Bronchial epithelial cell (primary cell): ENCODE measurements around the gene NTPCR. TPM values are rescaled to one million over a fixed set of nuclear protein-coding genes. Genes with fewer than 3 reads are reported as not detected.
A peak's percentile ranks its signal among the peaks of the same experiment; 100 is the strongest.
"Not testable (repeated sequence)": the region's sequence is repeated elsewhere in the genome, so short reads cannot be mapped to it uniquely, and the experiment has no call there.

Experiments used
- DNase-seq: peaks from one replicate; pipeline ENCODE4 v3.0.0-alpha.2; 2010; ENCODE audit warnings: low read depth
- FAIRE-seq: peaks from 2 replicates; lab custom pipeline; 2011; peaks lifted over from hg19 to GRCh38; lab: Jason Lieb, UNC
- H3K27me3 ChIP-seq: 2 replicates; pipeline ENCODE4 v1.5.1; 2011; ENCODE audit warnings: low read length; ENCODE audit not compliant: control insufficient read depth, insufficient read depth
- H3K36me3 ChIP-seq: 2 replicates; pipeline ENCODE4 v1.5.1; 2011; ENCODE audit warnings: low read length; ENCODE audit not compliant: control insufficient read depth, insufficient read depth
- H3K4me3 ChIP-seq: 2 replicates; pipeline ENCODE4 v1.5.1; 2011; ENCODE audit warnings: mild to moderate bottlenecking, low read depth, low read length, control low read depth
- CTCF ChIP-seq: IDR thresholded peaks from 2 replicates; pipeline ENCODE4 v1.5.1; 2011; ENCODE audit warnings: mild to moderate bottlenecking, moderate library complexity, low read length, control low read depth, inconsistent platforms; ENCODE audit not compliant: insufficient read depth, severe bottlenecking
- total RNA-seq: library from RNA; depleted of rRNA; stranded (reverse); fragments of >200 nt; gene quantifications from 2 replicates; pipeline ENCODE4 v1.2.1, GENCODE V29; 2014

The NTPCR gene
- total RNA-seq, 1 donor from 2014 or later, result 13.4 TPM

DNA sequence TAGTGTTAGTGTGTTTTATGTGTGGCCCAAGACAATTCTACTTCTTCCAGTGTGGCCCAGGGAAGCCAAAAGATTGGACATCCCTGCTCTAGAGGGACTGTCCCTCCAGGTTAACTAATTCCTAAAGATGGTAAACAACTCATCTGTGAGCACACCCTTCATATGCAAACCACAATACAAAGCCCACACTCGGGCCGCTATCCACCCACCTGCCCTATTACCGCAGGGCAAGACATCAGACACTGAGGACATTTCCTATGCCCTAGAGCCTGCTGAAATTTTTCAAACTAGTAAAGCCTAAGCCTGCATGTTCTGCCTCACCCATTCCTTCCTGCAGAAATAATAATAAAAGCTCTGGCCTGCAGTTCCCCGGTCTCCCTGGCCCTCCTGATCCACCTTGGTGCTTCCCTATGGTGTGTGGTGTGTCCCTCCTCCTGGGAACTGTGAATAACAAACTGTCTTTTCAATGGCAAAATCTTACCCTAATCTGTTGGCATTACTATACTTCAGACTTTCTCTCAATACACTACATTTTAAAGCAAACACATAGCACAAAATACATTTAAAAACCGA lies 39.3 kb upstream of the NTPCR start:
- no peaks in the 10 kb centered on the region for H3K36me3 ChIP-seq
- FAIRE-seq (no peak), DNase-seq (no peak)
- TF ChIP-seq CTCF, result no peak
- no peak overlapping the region for H3K4me3 ChIP-seq
- no peaks in the 10 kb centered on the region for H3K27me3 ChIP-seq

DNA sequence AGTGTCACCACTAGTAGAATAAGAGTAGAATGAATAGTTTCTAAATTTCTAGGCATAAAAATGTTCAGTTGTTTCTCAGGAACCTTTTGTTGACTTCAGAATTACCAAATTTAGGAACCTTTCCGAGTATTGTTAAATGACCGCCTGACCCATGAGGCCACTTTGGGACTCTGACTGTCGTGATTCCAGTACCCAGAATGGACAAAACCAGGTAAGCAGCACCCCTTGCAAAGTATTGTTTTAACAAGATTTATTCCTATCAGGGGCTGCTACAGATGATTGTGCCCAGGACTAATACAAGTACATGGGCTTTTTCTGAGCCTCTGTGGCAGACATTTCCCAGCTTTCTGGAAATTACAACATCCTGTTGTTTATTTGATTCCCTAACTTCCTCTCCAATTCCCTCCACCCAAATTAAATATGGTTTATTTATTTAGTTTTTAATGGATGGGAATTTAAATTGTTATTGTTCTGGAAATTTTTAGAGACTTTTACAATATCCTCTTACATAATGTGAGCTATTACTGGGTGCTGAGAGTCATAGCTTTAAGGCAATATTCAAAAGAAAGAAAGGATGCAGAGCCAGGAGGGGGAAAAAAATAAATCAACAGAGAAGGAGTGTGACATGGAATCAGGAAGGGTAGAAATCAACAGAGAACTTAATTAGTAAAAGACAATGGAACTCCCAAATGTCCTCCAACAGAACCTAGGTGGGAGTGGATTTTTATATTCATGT lies 37.4 kb upstream of the NTPCR start:
- no peak for FAIRE-seq
- DNase-seq, result no peak
- Histone ChIP-seq H3K4me3 (no peak overlapping the region), H3K36me3 (no peaks in the 10 kb centered on the region), H3K27me3 (no peaks in the 10 kb centered on the region)
- TF ChIP-seq CTCF, result no peak

DNA sequence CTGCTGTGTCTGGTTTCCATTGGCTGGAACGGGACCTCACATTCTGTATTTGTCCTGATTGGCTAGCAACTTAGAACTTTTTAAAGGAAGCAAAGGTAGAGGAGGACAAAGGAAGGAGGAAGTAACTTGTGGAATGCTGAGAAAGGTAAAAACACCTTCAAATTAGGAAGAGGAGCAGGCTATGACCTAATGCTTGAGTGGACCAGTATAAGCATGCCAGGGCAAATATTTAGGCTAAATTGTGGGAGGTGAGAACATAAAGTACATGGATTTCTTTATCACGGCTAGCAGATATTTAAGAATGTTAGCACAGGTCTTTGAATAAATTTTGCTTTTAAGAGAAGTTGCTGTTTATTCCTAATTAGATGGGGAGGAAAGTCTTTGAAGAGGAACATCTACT lies 36.1 kb upstream of the NTPCR start:
- H3K36me3 ChIP-seq, H3K27me3 ChIP-seq, H3K4me3 ChIP-seq, FAIRE-seq: not testable (repeated sequence)
- peak; percentile 67 for DNase-seq

- DNase-seq (peak; percentile 50), FAIRE-seq (no peak)
- no peak for TF ChIP-seq CTCF
Measured at GRCh38 chr1:232915212-232915611, 35.2 kb upstream of the NTPCR start.

DNA sequence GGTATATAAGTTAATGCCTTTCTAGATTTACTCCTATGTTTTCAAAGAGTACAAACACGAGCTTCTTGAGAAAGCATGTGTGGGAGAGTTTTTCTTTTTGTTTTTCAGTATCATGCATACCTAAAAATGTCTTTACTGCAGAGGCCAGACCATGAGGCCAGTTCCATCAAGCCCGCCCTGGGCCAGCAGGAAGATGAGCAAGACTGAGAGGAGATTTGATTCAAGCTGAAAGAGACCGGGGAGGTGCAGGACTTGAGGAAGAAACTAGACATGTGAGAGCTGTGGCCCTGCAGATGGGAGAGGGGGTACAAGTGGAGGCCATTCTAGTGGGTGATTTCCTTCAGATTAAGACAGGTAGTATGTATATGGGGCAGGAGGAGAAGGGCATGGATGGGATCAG lies 33.4 kb upstream of the NTPCR start:
- no peak overlapping the region for H3K4me3 ChIP-seq
- no peaks in the 10 kb centered on the region for H3K36me3 ChIP-seq
- no peak for DNase-seq
- no peak for TF ChIP-seq CTCF
- no peaks in the 10 kb centered on the region for H3K27me3 ChIP-seq
- no peak for FAIRE-seq

More at GRCh38 chr1:232915212-232915611, 35.2 kb upstream of the NTPCR start:
- Histone ChIP-seq H3K4me3 (no peak overlapping the region), H3K36me3 (no peaks in the 10 kb centered on the region), H3K27me3 (no peaks in the 10 kb centered on the region)

DNA sequence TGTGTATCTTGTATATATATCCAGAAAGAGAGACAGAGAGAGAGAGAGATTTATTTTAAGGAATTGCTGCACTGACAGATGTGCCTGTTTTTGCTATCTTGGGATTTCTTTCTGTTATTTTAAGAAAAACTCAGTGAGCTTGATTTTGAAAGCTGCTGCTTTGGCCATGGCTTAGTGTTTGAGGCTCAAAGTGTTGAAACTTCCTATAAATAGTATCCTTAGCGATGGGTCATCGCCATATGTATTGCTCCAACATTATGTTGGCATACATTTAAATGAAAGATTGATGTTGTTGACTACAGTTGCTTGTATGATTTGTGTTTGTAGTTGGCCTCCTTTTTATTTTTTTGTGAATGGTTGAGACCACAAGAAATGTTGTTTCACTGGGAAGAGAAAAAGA lies 29.0 kb upstream of the NTPCR start:
- no peak for FAIRE-seq
- no peak for TF ChIP-seq CTCF
- Histone ChIP-seq H3K4me3 (no peak overlapping the region), H3K36me3 (no peaks in the 10 kb centered on the region), H3K27me3 (no peaks in the 10 kb centered on the region)
- no peak for DNase-seq
